Measurements from ENCODE around the gene MRGPRF.

Gene MRGPRF

GRCh38 chr11:68962527-68963250 lies 50.4 kb downstream of the MRGPRF start:
- no peak overlapping the region for H3K9ac ChIP-seq
- no peaks in the 10 kb centered on the region for H3K36me3 ChIP-seq
- H3K9me3 ChIP-seq (replicated peaks in 1 of 11): peaks cover 3 to 32% (median 18%) of the 10 kb centered on the region in 11 experiments; a peak in 19 of 22 replicates
- H4K20me1 ChIP-seq: no peaks in the 10 kb centered on the region; a peak in 1 of 22 replicates
- H3K4me2 ChIP-seq: peak overlapping the region in 4 of 11 experiments; percentile 2 to 36 (median 22); a peak in 3 of 22 replicates
- no peak overlapping the region for H3K27ac ChIP-seq
- H3K4me1 ChIP-seq: peaks cover 0 to 5% (median 0%) of the 10 kb centered on the region in 10 experiments; a peak in 3 of 20 replicates
- no peak for TF ChIP-seq Cebpa-rat (IDR thresholded peaks at IDR 0.05)
- no peaks in the 10 kb centered on the region for H3K27me3 ChIP-seq
- H3K4me3 ChIP-seq: no peak overlapping the region

- Histone ChIP-seq H3K27ac (no peak overlapping the region), H3K4me2 (no peak overlapping the region), H3K4me1 (peaks cover 0 to 5% (median 0%) of the 10 kb centered on the region in 10 experiments; a peak in 4 of 20 replicates), H4K20me1 (no peaks in the 10 kb centered on the region; a peak in 1 of 22 replicates), H3K9me3 (replicated peaks in 1 of 11) (peaks cover 3 to 34% (median 18%) of the 10 kb centered on the region in 11 experiments; a peak in 19 of 22 replicates), H3K9ac (no peak overlapping the region), H3K27me3 (no peaks in the 10 kb centered on the region), H3K36me3 (no peaks in the 10 kb centered on the region), H3K4me3 (no peak overlapping the region)
- no peak for TF ChIP-seq Cebpa-rat (IDR thresholded peaks at IDR 0.05)
Measured at GRCh38 chr11:68961245-68961644, 51.8 kb downstream of the MRGPRF start.

GRCh38 chr11:68960294-68961071 lies 52.6 kb downstream of the MRGPRF start:
- TF ChIP-seq Cebpa-rat (IDR thresholded peaks at IDR 0.05): no peak
- Histone ChIP-seq H4K20me1 (no peaks in the 10 kb centered on the region; a peak in 1 of 22 replicates), H3K4me2 (no peak overlapping the region), H3K36me3 (no peaks in the 10 kb centered on the region), H3K9ac (no peak overlapping the region), H3K27me3 (no peaks in the 10 kb centered on the region), H3K27ac (no peak overlapping the region), H3K9me3 (replicated peaks in 1 of 11) (peaks cover 3 to 34% (median 18%) of the 10 kb centered on the region in 11 experiments; a peak in 19 of 22 replicates), H3K4me3 (no peak overlapping the region), H3K4me1 (peaks cover 2 to 8% (median 2%) of the 10 kb centered on the region in 10 experiments)

- no peak overlapping the region for H3K4me2 ChIP-seq
- no peak overlapping the region for H3K4me3 ChIP-seq
- H3K4me1 ChIP-seq: peaks cover 8 to 15% (median 10%) of the 10 kb centered on the region in 10 experiments
- no peaks in the 10 kb centered on the region for H3K27me3 ChIP-seq
- H3K27ac ChIP-seq: no peak overlapping the region
- TF ChIP-seq Cebpa-rat (IDR thresholded peaks at IDR 0.05): no peak
- no peaks in the 10 kb centered on the region; a peak in 1 of 22 replicates for H4K20me1 ChIP-seq
- no peaks in the 10 kb centered on the region for H3K36me3 ChIP-seq
- no peak overlapping the region for H3K9ac ChIP-seq
- H3K9me3 ChIP-seq (replicated peaks in 1 of 11): peaks cover 3 to 27% (median 18%) of the 10 kb centered on the region in 11 experiments; a peak in 19 of 22 replicates
Measured at GRCh38 chr11:68959465-68960293, 53.4 kb downstream of the MRGPRF start.

- peaks cover 8 to 15% (median 10%) of the 10 kb centered on the region in 10 experiments for H3K4me1 ChIP-seq
- peaks cover 0 to 14% (median 5%) of the 10 kb centered on the region in 11 experiments; a peak in 9 of 22 replicates for H3K9me3 ChIP-seq (replicated peaks in 1 of 11)
- no peak overlapping the region for H3K9ac ChIP-seq
- H4K20me1 ChIP-seq: no peaks in the 10 kb centered on the region; a peak in 1 of 22 replicates
- no peaks in the 10 kb centered on the region for H3K36me3 ChIP-seq
- H3K27ac ChIP-seq: no peak overlapping the region
- no peak overlapping the region for H3K4me3 ChIP-seq
- H3K27me3 ChIP-seq: no peaks in the 10 kb centered on the region
- TF ChIP-seq Cebpa-rat (IDR thresholded peaks at IDR 0.05): no peak
- H3K4me2 ChIP-seq: no peak overlapping the region
Measured at GRCh38 chr11:68958211-68958610, 54.8 kb downstream of the MRGPRF start.

- peaks cover 8 to 11% (median 10%) of the 10 kb centered on the region in 10 experiments for H3K4me1 ChIP-seq
- H3K36me3 ChIP-seq: no peaks in the 10 kb centered on the region
- no peak overlapping the region for H3K27ac ChIP-seq
- no peak for TF ChIP-seq Cebpa-rat (IDR thresholded peaks at IDR 0.05)
- no peaks in the 10 kb centered on the region for H3K27me3 ChIP-seq
- H3K9me3 ChIP-seq (replicated peaks in 1 of 11): peaks cover 0 to 14% (median 3%) of the 10 kb centered on the region in 11 experiments; a peak in 6 of 22 replicates
- H3K9ac ChIP-seq: no peak overlapping the region
- no peak overlapping the region for H3K4me3 ChIP-seq
- no peaks in the 10 kb centered on the region; a peak in 1 of 22 replicates for H4K20me1 ChIP-seq
- peak overlapping the region in 1 of 11 experiments; percentile 21; a peak in 1 of 22 replicates for H3K4me2 ChIP-seq
Measured at GRCh38 chr11:68956547-68957254, 56.3 kb downstream of the MRGPRF start.

GRCh38 chr11:68956142-68956541 lies 56.9 kb downstream of the MRGPRF start:
- H3K9me3 ChIP-seq (replicated peaks in 1 of 11): peaks cover 0 to 14% (median 3%) of the 10 kb centered on the region in 11 experiments; a peak in 6 of 22 replicates
- no peak overlapping the region for H3K9ac ChIP-seq
- peak overlapping the region in 1 of 11 experiments; percentile 21; a peak in 1 of 22 replicates for H3K4me2 ChIP-seq
- peaks cover 8 to 17% (median 12%) of the 10 kb centered on the region in 10 experiments for H3K4me1 ChIP-seq
- no peak for TF ChIP-seq Cebpa-rat (IDR thresholded peaks at IDR 0.05)
- no peak overlapping the region for H3K27ac ChIP-seq
- H4K20me1 ChIP-seq: no peaks in the 10 kb centered on the region; a peak in 1 of 22 replicates
- no peak overlapping the region for H3K4me3 ChIP-seq
- no peaks in the 10 kb centered on the region for H3K36me3 ChIP-seq
- no peaks in the 10 kb centered on the region for H3K27me3 ChIP-seq

- H3K36me3 ChIP-seq: no peaks in the 10 kb centered on the region
- H3K27ac ChIP-seq: peak overlapping the region in 1 of 11 experiments; percentile 40; a peak in 2 of 22 replicates
- H3K9ac ChIP-seq: no peak overlapping the region
- H3K4me1 ChIP-seq: peaks cover 8 to 19% (median 13%) of the 10 kb centered on the region in 10 experiments
- no peaks in the 10 kb centered on the region for H3K27me3 ChIP-seq
- H4K20me1 ChIP-seq: no peaks in the 10 kb centered on the region; a peak in 1 of 22 replicates
- H3K4me3 ChIP-seq: 0 out of 20 replicates have a peak overlapping the region, but pooled peaks of 1 of the 10 experiments have one; percentile 13
- H3K9me3 ChIP-seq (replicated peaks in 1 of 11): peaks cover 0 to 14% (median 3%) of the 10 kb centered on the region in 11 experiments; a peak in 6 of 22 replicates
- H3K4me2 ChIP-seq: peak overlapping the region; percentile 21 to 90 (median 66)
- no peak for TF ChIP-seq Cebpa-rat (IDR thresholded peaks at IDR 0.05)
Measured at GRCh38 chr11:68955607-68955958, 57.5 kb downstream of the MRGPRF start.

All from BLaER1 treated with 17β-estradiol and CSF1 and Interleukin-3, amounts not matched to agents 10 nM and 100 nM (cell line).